Femur (tissue), 1 donor: ENCODE measurements around the gene PIGQ.

Source experiments
- DNase-seq: peaks from one replicate; pipeline ENCODE4 v3.0.0-alpha.2; 2017

PIGQ gene

GRCh38 chr16:630815-631405 is 61.1 kb downstream of the PIGQ start, which contains the start of gene WFIKKN1:
TSS of gene WFIKKN1 (plus strand) at chr16:630985. CDS start at chr16:631254, 269 bp downstream.
- peak; percentile 60 for DNase-seq

GRCh38 chr16:631808-632358 is 62.1 kb downstream of the PIGQ start:
- no peak for DNase-seq

DNA sequence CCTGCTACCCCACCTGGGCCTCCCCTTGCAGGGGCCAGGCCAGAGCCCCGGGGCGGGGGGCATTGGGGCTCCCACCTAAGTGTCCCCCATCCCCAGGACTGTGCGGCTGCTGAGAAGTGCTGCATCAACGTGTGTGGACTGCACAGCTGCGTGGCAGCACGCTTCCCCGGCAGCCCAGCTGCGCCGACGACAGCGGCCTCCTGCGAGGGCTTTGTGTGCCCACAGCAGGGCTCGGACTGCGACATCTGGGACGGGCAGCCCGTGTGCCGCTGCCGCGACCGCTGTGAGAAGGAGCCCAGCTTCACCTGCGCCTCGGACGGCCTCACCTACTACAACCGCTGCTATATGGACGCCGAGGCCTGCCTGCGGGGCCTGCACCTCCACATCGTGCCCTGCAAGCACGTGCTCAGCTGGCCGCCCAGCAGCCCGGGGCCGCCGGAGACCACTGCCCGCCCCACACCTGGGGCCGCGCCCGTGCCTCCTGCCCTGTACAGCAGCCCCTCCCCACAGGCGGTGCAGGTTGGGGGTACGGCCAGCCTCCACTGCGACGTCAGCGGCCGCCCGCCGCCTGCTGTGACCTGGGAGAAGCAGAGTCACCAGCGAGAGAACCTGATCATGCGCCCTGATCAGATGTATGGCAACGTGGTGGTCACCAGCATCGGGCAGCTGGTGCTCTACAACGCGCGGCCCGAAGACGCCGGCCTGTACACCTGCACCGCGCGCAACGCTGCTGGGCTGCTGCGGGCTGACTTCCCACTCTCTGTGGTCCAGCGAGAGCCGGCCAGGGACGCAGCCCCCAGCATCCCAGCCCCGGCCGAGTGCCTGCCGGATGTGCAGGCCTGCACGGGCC is 62.9 kb downstream of the PIGQ start:
- DNase-seq = no peak

GRCh38 chr16:633336-634050 is 63.7 kb downstream of the PIGQ start:
- DNase-seq = peak; percentile 29
